Breast epithelium (tissue), 4 donors: ENCODE measurements around the gene TRPM3. TPM values are rescaled to one million over a fixed set of nuclear protein-coding genes. Genes with fewer than 3 reads are reported as not detected.

Experiments used
- DNase-seq, 2 donors: peaks; one replicate each; pipeline ENCODE4 v3.0.0-alpha.2; 2019; ENCODE audit warnings: low spot score in 2 of 2
- H3K27ac ChIP-seq, 2 donors: fragments of 200-600 bp; sonication (generic) in 1 of 2; one replicate each; pipeline ENCODE4 v1.5.1; 2016 to 2019; ENCODE audit warnings: mild to moderate bottlenecking in 1 of 2
- H3K27me3 ChIP-seq, 2 donors: fragments of 200-600 bp; sonication (generic) in 1 of 2; one replicate each; pipeline versions ENCODE4 v1.5.1 to v1.6.0; 2017 to 2019; ENCODE audit warnings: control low read depth in 1 of 2, mild to moderate bottlenecking in 1 of 2
- H3K36me3 ChIP-seq: fragments of 200-600 bp; one replicate; pipeline ENCODE4 v1.5.1; 2019
- H3K4me1 ChIP-seq, 2 donors: fragments of 200-600 bp; sonication (generic); one replicate each; pipeline ENCODE4 v1.5.1; 2016 to 2019; ENCODE audit warnings: control low read depth in 1 of 2
- H3K4me3 ChIP-seq, 3 donors: fragments of 200-600 bp; sonication (generic); 1 replicate in 2 of 3; 2 replicates in 1 of 3; pipeline ENCODE4 v1.5.1; 2016 to 2019; ENCODE audit warnings: mild to moderate bottlenecking in 3 of 3, moderate library complexity in 2 of 3
- H3K9me3 ChIP-seq, 2 donors: fragments of 200-600 bp; sonication (generic) in 1 of 2; one replicate each; pipeline ENCODE4 v1.5.1; 2016 to 2019; ENCODE audit warnings: control low read depth in 1 of 2
- CTCF ChIP-seq, 3 donors: fragments of 450-650 bp; IDR thresholded peaks; one replicate each; pipeline ENCODE4 v1.5.1; 2016 to 2017; ENCODE audit warnings: antibody characterized with exemption in 3 of 3, mild to moderate bottlenecking in 3 of 3, moderate library complexity in 3 of 3
- POLR2A ChIP-seq: fragments of 450-650 bp; IDR thresholded peaks from one replicate; pipeline ENCODE4 v1.6.1; 2016; ENCODE audit warnings: antibody characterized with exemption, mild to moderate bottlenecking, moderate library complexity
- POLR2AphosphoS5 ChIP-seq, 3 donors: sonication (generic); formaldehyde crosslinking; IDR thresholded peaks; one replicate each; pipeline ENCODE4 v1.6.1; 2017; ENCODE audit warnings: antibody characterized with exemption in 3 of 3
- intact Hi-C: fragments of 100-400 bp; cut with DNase I; formaldehyde crosslinking; loops from one replicate; pipeline ENCODE4 v1.15.1; 2023; ENCODE audit warnings: low total_unique reads
- total RNA-seq, 3 donors: library from RNA; depleted of rRNA; stranded (reverse); fragments of >200 nt; gene quantifications; one replicate each; pipeline ENCODE4 v1.1.0, GENCODE V29; 2016

Gene TRPM3
- total RNA-seq, 3 donors from 2014 or later, result 0.33 to 0.88 (median 0.64) TPM

- no peak for TF ChIP-seq POLR2A
- TF ChIP-seq CTCF (IDR thresholded peaks at IDR 0.05), result no peak
- TF ChIP-seq POLR2AphosphoS5 (IDR thresholded peaks at IDR 0.05), result no peak
- no peak overlapping the region for H3K27ac ChIP-seq
Measured at GRCh38 chr9:70835323-70835722, 286.1 kb downstream of the TRPM3 start.

GRCh38 chr9:70832492-70832891 is 288.9 kb downstream of the TRPM3 start:
- H3K27ac ChIP-seq, result no peak overlapping the region
- no peaks in the 10 kb centered on the region for H3K4me1 ChIP-seq
- no peaks in the 10 kb centered on the region for H3K27me3 ChIP-seq
- no peaks in the 10 kb centered on the region for H3K36me3 ChIP-seq
- H3K4me3 ChIP-seq, result no peak overlapping the region
- intact Hi-C loops, result no loop called here
- H3K9me3 ChIP-seq, result no peaks in the 10 kb centered on the region
- TF ChIP-seq POLR2AphosphoS5 (IDR thresholded peaks at IDR 0.05) (no peak), CTCF (IDR thresholded peaks at IDR 0.05) (no peak)
- no peak for DNase-seq

More at GRCh38 chr9:70835323-70835722, 286.1 kb downstream of the TRPM3 start:
- no peaks in the 10 kb centered on the region for H3K9me3 ChIP-seq
- H3K4me1 ChIP-seq, result no peaks in the 10 kb centered on the region
- no peaks in the 10 kb centered on the region for H3K36me3 ChIP-seq
- H3K27me3 ChIP-seq, result no peaks in the 10 kb centered on the region
- H3K4me3 ChIP-seq, result no peak overlapping the region
- intact Hi-C loops, result loop anchor here (5.0 kb wide), 1 partner anchor 873 kb away; no protein-coding TSS in a partner anchor
- no peak for DNase-seq

- no peak for TF ChIP-seq CTCF (IDR thresholded peaks at IDR 0.05)
- no peak for TF ChIP-seq POLR2AphosphoS5 (IDR thresholded peaks at IDR 0.05)
- no peak for TF ChIP-seq POLR2A
Measured at GRCh38 chr9:70830618-70831017, 290.8 kb downstream of the TRPM3 start.

GRCh38 chr9:70829591-70830265 is 291.7 kb downstream of the TRPM3 start:
- Histone ChIP-seq H3K36me3 (no peaks in the 10 kb centered on the region), H3K27me3 (no peaks in the 10 kb centered on the region), H3K4me3 (no peak overlapping the region), H3K9me3 (no peaks in the 10 kb centered on the region), H3K4me1 (no peaks in the 10 kb centered on the region), H3K27ac (no peak overlapping the region)
- no peak for DNase-seq
- intact Hi-C loops, result no loop called here
- no peak for TF ChIP-seq CTCF (IDR thresholded peaks at IDR 0.05)
- TF ChIP-seq POLR2A, result no peak
- no peak for TF ChIP-seq POLR2AphosphoS5 (IDR thresholded peaks at IDR 0.05)

More at GRCh38 chr9:70830618-70831017, 290.8 kb downstream of the TRPM3 start:
- no peak for DNase-seq
- intact Hi-C loops, result no loop called here
- Histone ChIP-seq H3K36me3 (no peaks in the 10 kb centered on the region), H3K4me1 (no peaks in the 10 kb centered on the region), H3K27ac (no peak overlapping the region), H3K4me3 (no peak overlapping the region), H3K9me3 (no peaks in the 10 kb centered on the region), H3K27me3 (no peaks in the 10 kb centered on the region)

- TF ChIP-seq POLR2AphosphoS5 (IDR thresholded peaks at IDR 0.05) (no peak), POLR2A (no peak), CTCF (IDR thresholded peaks at IDR 0.05) (no peak)
- H3K27me3 ChIP-seq, result no peaks in the 10 kb centered on the region
- no peak overlapping the region for H3K4me3 ChIP-seq
- no peaks in the 10 kb centered on the region for H3K9me3 ChIP-seq
- intact Hi-C loops, result no loop called here
- H3K36me3 ChIP-seq, result no peaks in the 10 kb centered on the region
- H3K4me1 ChIP-seq, result no peaks in the 10 kb centered on the region
- no peak for DNase-seq
- no peak overlapping the region for H3K27ac ChIP-seq
Measured at GRCh38 chr9:70826562-70826961, 294.9 kb downstream of the TRPM3 start.
